Endothelial cell (in vitro differentiated cells): ENCODE measurements around the gene MIGA2. TPM values are rescaled to one million over a fixed set of nuclear protein-coding genes. Genes with fewer than 3 reads are reported as not detected.

Source experiments
- DNase-seq: peaks from one replicate; pipeline ENCODE4 v3.0.0; 2021; ENCODE audit warnings: low spot score
- H3K27ac Mint-ChIP-seq: one replicate; pipeline ENCODE4 v1.8.0; 2021; ENCODE audit warnings: mixed read lengths, inconsistent platforms; ENCODE audit not compliant: unreplicated experiment
- H3K27me3 Mint-ChIP-seq: one replicate; pipeline ENCODE4 v1.8.0; 2021; ENCODE audit warnings: mild to moderate bottlenecking, moderate library complexity, mixed read lengths, inconsistent platforms; ENCODE audit not compliant: unreplicated experiment
- H3K36me3 Mint-ChIP-seq: one replicate; pipeline ENCODE4 v1.8.0; 2021; ENCODE audit warnings: mild to moderate bottlenecking, low read depth, mixed read lengths, inconsistent platforms; ENCODE audit not compliant: unreplicated experiment
- H3K4me1 Mint-ChIP-seq: one replicate; pipeline ENCODE4 v1.8.0; 2021; ENCODE audit warnings: mild to moderate bottlenecking, mixed read lengths, inconsistent platforms; ENCODE audit not compliant: unreplicated experiment
- H3K4me3 Mint-ChIP-seq: one replicate; pipeline ENCODE4 v1.8.0; 2021; ENCODE audit warnings: mild to moderate bottlenecking, mixed read lengths, inconsistent platforms; ENCODE audit not compliant: unreplicated experiment
- H3K9me3 Mint-ChIP-seq: one replicate; pipeline ENCODE4 v1.8.0; 2021; ENCODE audit warnings: mixed read lengths, inconsistent platforms; ENCODE audit not compliant: unreplicated experiment
- CTCF ChIP-seq: fragments of 200-600 bp; sonication (generic); IDR thresholded peaks from one replicate; pipeline ENCODE4 v1.5.0; 2021; ENCODE audit warnings: antibody characterized with exemption; ENCODE audit not compliant: unreplicated experiment
- total RNA-seq: library from RNA; stranded (reverse); fragmentation: NEBNext Ultra II Directional; extraction: Animal tissue kit (Norgen Biotek cat#: 25700); gene quantifications from one replicate; pipeline ENCODE4 v1.2.1, GENCODE V29; 2021; ENCODE audit not compliant: unreplicated experiment

MIGA2 gene
- total RNA-seq, 1 donor from 2014 or later: 32.9 TPM

- Mint-ChIP-seq H3K4me3 (no peak overlapping the region), H3K27ac (no peak overlapping the region), H3K9me3 (no peaks in the 10 kb centered on the region), H3K36me3 (peaks cover 7% of the 10 kb centered on the region), H3K4me1 (peaks cover 12% of the 10 kb centered on the region), H3K27me3 (peaks cover 1% of the 10 kb centered on the region)
- DNase-seq: no peak
- no peak for TF ChIP-seq CTCF
These were observed 5.6 kb downstream of the MIGA2 start for GRCh38 chr9:129042016-129042415.

- Mint-ChIP-seq H3K27ac (no peak overlapping the region), H3K36me3 (peaks cover 6% of the 10 kb centered on the region), H3K9me3 (no peaks in the 10 kb centered on the region), H3K4me1 (no peaks in the 10 kb centered on the region), H3K27me3 (no peaks in the 10 kb centered on the region), H3K4me3 (no peak overlapping the region)
- no peak for DNase-seq
- no peak for TF ChIP-seq CTCF
These were observed 16.2 kb downstream of the MIGA2 start for GRCh38 chr9:129052592-129052991.

GRCh38 chr9:129053020-129053419, 16.6 kb downstream of the MIGA2 start:
- Mint-ChIP-seq H3K4me3 (no peak overlapping the region), H3K4me1 (no peaks in the 10 kb centered on the region), H3K27ac (no peak overlapping the region), H3K36me3 (peaks cover 9% of the 10 kb centered on the region), H3K9me3 (no peaks in the 10 kb centered on the region), H3K27me3 (no peaks in the 10 kb centered on the region)
- no peak for TF ChIP-seq CTCF
- no peak for DNase-seq

- H3K4me1 Mint-ChIP-seq: no peaks in the 10 kb centered on the region
- peak overlapping the region; percentile 22 for H3K4me3 Mint-ChIP-seq
- DNase-seq: no peak
- no peak overlapping the region for H3K27ac Mint-ChIP-seq
- H3K27me3 Mint-ChIP-seq: no peaks in the 10 kb centered on the region
- H3K9me3 Mint-ChIP-seq: no peaks in the 10 kb centered on the region
- H3K36me3 Mint-ChIP-seq: peaks cover 9% of the 10 kb centered on the region
- no peak for TF ChIP-seq CTCF
These were observed 17.9 kb downstream of the MIGA2 start for GRCh38 chr9:129054163-129054851.

- DNase-seq: no peak
- no peak overlapping the region for H3K27ac Mint-ChIP-seq
- peaks cover 2% of the 10 kb centered on the region for H3K27me3 Mint-ChIP-seq
- peaks cover 18% of the 10 kb centered on the region for H3K36me3 Mint-ChIP-seq
- H3K4me1 Mint-ChIP-seq: no peaks in the 10 kb centered on the region
- H3K9me3 Mint-ChIP-seq: no peaks in the 10 kb centered on the region
- no peak for TF ChIP-seq CTCF
- H3K4me3 Mint-ChIP-seq: no peak overlapping the region
These were observed 22.8 kb downstream of the MIGA2 start for GRCh38 chr9:129058965-129059795.
